Measurements from ENCODE around the gene GPRIN3. TPM values are rescaled to one million over a fixed set of nuclear protein-coding genes. Genes with fewer than 3 reads are reported as not detected.

GPRIN3 gene
- total and polyA plus RNA-seq, 3 donors from 2014 or later = 0.58 to 2.5 (median 2.2) TPM

DNA sequence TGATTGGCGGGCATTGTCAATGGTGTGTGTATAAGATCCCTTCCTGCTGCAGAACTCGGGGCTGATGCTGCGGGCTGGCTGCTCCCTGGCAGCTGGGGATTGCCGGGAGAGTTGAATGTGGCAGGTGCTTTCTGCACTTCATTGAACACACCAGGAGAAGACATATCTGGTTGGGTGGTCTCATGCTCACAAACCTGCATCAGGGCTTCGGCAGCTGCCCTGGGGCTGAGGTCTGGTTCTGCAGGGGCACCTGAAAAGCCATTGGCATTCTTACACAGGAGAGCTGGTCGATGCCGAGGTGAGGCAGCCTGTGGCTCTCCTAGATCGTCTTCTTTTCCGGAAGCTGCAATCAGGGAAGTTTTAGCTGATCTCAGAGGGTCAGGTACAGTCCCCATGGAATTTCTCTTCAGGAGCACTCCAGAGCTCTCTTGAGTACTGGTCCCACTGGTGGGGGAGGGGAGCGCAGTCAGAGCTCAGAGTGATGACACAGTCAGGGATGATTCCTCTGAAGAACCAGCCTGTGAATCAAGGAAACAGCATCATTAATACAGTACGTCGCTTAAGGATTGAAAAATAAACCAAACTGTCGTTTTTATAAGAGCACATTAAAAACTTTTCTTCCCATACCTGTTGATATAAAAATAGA is 57.8 kb downstream of the GPRIN3 start:
- Histone ChIP-seq H3K4me1 (no peaks in the 10 kb centered on the region), H3K27ac (no peak overlapping the region), H3K9me3 (no peaks in the 10 kb centered on the region), H3K27me3 (no peaks in the 10 kb centered on the region), H3K4me3 (no peak overlapping the region), H3K36me3 (ENCODE audit: low read depth, missing control alignments) (no peaks in the 10 kb centered on the region)
- intact Hi-C loops (cut with DNase I; ENCODE audit: low total_unique reads) = no loop called here
- no peak for TF ChIP-seq POLR2A (IDR thresholded peaks at IDR 0.05)
- TF ChIP-seq, protein P1, sequence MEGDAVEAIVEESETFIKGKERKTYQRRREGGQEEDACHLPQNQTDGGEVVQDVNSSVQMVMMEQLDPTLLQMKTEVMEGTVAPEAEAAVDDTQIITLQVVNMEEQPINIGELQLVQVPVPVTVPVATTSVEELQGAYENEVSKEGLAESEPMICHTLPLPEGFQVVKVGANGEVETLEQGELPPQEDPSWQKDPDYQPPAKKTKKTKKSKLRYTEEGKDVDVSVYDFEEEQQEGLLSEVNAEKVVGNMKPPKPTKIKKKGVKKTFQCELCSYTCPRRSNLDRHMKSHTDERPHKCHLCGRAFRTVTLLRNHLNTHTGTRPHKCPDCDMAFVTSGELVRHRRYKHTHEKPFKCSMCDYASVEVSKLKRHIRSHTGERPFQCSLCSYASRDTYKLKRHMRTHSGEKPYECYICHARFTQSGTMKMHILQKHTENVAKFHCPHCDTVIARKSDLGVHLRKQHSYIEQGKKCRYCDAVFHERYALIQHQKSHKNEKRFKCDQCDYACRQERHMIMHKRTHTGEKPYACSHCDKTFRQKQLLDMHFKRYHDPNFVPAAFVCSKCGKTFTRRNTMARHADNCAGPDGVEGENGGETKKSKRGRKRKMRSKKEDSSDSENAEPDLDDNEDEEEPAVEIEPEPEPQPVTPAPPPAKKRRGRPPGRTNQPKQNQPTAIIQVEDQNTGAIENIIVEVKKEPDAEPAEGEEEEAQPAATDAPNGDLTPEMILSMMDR (IDR thresholded peaks at IDR 0.05) = no peak
- WGBS, 2 donors = 85 to 96% methylated on average over 9 to 13 of the region's 13 CpGs
- DNase-seq = no peak

DNA sequence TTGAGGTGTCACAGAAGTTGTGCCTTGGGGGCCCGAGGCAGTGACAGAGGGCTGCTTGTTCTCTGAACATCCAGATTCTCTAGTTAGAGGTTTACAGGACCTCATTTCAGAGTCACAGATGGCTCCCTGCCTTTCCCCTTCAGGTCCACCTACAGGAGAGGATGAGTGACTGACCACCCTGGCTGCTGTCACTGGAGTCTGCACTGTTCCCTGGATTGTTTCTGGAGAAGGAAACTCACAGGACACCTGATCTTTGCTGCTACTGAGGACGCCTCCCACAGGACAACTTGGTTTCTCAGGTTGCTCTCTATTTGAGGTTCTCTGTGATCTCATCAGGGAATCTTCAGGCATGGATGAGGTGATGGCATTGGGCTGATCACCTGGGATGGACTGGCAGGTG is 58.3 kb downstream of the GPRIN3 start:
- Histone ChIP-seq H3K27me3 (no peaks in the 10 kb centered on the region), H3K36me3 (ENCODE audit: low read depth, missing control alignments) (no peaks in the 10 kb centered on the region), H3K4me3 (no peak overlapping the region), H3K27ac (no peak overlapping the region), H3K9me3 (no peaks in the 10 kb centered on the region), H3K4me1 (no peaks in the 10 kb centered on the region)
- intact Hi-C loops (cut with DNase I; ENCODE audit: low total_unique reads) = no loop called here
- no peak for DNase-seq
- 66 to 76% methylated on average over 2 of the region's 2 CpGs for WGBS, 2 donors
- TF ChIP-seq POLR2A (IDR thresholded peaks at IDR 0.05) = no peak

DNA sequence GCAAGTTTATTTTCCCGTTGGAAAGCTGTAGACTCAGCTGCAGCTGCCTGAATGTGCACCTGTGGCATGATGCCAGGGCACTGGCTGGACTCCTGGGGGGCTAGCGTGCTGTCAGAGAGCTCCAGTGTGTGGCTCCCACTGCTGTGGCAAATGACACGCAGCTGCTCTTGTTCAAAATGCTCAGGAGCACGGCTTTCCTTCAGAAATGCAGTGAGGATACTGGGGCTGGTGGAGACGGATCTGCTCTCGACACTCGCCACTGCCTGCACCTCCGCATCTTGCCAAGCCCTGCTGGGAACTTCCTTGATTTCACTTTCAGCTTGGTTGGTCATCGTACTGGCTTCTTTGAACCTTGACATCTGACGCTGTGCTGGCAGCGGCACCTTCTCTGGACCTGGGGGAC is 58.7 kb downstream of the GPRIN3 start:
- intact Hi-C loops (cut with DNase I; ENCODE audit: low total_unique reads) = no loop called here

DNA sequence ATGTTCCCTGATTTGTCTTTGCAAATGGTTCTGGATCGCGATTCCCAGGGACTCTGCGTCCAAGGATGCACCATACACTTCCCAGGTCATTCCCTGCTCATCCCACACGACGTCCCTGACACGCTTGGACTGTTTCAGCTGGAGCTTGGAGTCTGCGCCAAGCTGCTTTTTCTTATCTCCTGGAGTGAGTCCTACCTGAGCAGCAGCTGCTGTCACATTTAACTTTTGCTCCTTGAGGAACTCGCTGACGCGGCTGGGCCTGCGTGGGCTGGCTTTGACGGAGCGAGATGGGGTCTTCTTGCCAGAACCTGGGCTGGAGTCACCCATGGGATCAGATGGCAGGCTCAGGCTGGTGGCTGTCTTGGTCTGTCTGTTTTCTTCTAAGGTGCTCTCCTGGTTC is 59.6 kb downstream of the GPRIN3 start:
- intact Hi-C loops (cut with DNase I; ENCODE audit: low total_unique reads) = no loop called here
- TF ChIP-seq POLR2A (IDR thresholded peaks at IDR 0.05) = no peak
- TF ChIP-seq, protein P1 (IDR thresholded peaks at IDR 0.05) = no peak
- 54 to 82% methylated on average over 7 to 13 of the region's 13 CpGs for WGBS, 2 donors
- Histone ChIP-seq H3K4me1 (peaks cover 3% of the 10 kb centered on the region), H3K36me3 (ENCODE audit: low read depth, missing control alignments) (no peaks in the 10 kb centered on the region), H3K27me3 (no peaks in the 10 kb centered on the region), H3K9me3 (no peaks in the 10 kb centered on the region), H3K4me3 (no peak overlapping the region), H3K27ac (no peak overlapping the region)
- DNase-seq = no peak

More for the DNA sequence above, 58.7 kb downstream of the GPRIN3 start:
- 82 to 93% methylated on average over 11 of the region's 11 CpGs for WGBS, 2 donors
- Histone ChIP-seq H3K27ac (no peak overlapping the region), H3K27me3 (no peaks in the 10 kb centered on the region), H3K9me3 (no peaks in the 10 kb centered on the region), H3K4me1 (no peaks in the 10 kb centered on the region), H3K36me3 (ENCODE audit: low read depth, missing control alignments) (no peaks in the 10 kb centered on the region), H3K4me3 (no peak overlapping the region)
- no peak for TF ChIP-seq POLR2A (IDR thresholded peaks at IDR 0.05)
- TF ChIP-seq, protein P1 (IDR thresholded peaks at IDR 0.05) = no peak
- DNase-seq = no peak

DNA sequence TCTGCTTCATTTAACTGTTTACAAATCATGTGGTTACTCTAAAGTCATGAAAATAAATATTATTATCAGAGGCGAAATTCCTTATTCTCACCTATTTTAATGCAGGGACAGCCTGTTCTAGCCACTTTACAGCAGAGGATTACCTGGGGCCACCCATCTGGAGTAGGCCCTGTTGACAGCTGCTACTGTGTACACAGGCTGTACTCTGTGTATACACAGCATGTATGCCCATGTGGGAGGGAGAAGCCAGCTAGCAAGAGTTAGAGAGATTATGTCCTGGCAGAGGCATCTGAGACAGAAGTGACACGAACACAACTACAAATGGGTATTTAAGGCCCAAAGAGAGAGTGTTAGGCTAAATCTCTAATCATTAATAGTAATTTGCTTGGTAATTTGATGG is 62.1 kb downstream of the GPRIN3 start:
- no peaks in the 10 kb centered on the region for H3K9me3 ChIP-seq
- H3K27me3 ChIP-seq = no peaks in the 10 kb centered on the region
- no peaks in the 10 kb centered on the region for H3K36me3 ChIP-seq (ENCODE audit: low read depth, missing control alignments)
- DNase-seq = no peak
- H3K4me1 ChIP-seq = peaks cover 3% of the 10 kb centered on the region
- H3K27ac ChIP-seq = no peak overlapping the region
- intact Hi-C loops (cut with DNase I; ENCODE audit: low total_unique reads) = no loop called here
- H3K4me3 ChIP-seq = no peak overlapping the region
- TF ChIP-seq POLR2A (IDR thresholded peaks at IDR 0.05) = no peak
- TF ChIP-seq, protein P1 (IDR thresholded peaks at IDR 0.05) = no peak
- 87 to 89% methylated on average over 2 of the region's 2 CpGs for WGBS, 2 donors

Measured in testis (tissue), 3 donors.